ENCODE results near the gene STXBP4. TPM values are rescaled to one million over a fixed set of nuclear protein-coding genes. Genes with fewer than 3 reads are reported as not detected.

The STXBP4 gene
- total and polyA plus RNA-seq, 2 donors (not counting 3 experiments of a cell fraction or from before 2014, with no cell fraction given): 1.9 to 12.9 TPM

DNA sequence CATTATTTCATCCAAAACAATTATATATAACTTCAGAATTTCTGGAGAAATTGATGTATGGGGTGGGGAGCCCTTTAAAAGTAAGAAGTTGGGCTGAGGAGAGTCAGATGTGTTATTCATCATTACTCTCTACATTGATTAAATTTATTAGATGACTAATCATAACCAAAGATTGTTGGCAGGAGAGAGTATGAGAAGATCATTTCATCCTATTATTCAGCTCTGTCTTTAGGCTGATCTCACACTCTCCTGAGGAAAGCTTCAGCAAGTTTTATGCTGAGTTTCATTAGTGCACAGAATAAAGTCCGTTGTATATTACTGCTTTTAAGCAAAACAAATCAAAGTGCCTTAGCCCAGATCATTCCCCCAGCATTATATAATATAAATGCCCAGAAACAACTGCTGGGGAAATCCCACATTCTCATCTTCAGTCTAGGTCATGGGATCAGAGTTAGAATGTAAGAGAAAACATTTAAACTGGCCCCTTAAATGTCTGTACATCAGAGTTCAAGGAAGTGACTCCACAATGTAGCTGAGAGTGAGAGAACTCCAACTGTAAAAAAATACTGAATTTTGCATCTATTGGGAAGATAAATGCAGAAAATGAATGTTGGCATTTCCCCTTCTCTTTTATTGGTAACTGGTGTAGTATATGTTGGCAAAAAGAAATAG is 166.1 kb downstream of the STXBP4 start:
- H3K79me2 ChIP-seq (ENCODE audit: control insufficient read depth, insufficient read depth, low read length): no peaks in the 10 kb centered on the region
- H3K27me3 ChIP-seq (ENCODE audit: control insufficient read depth in 2 of 2, insufficient read depth in 2 of 2, low read length in 2 of 2): no peaks in the 10 kb centered on the region
- no peaks in the 10 kb centered on the region for H3K4me1 ChIP-seq (ENCODE audit: control insufficient read depth, extremely low read depth, insufficient read depth, low read length)
- H3K9me1 ChIP-seq (replicated peaks; ENCODE audit: control insufficient read depth, extremely low read depth, insufficient read depth, low read length): no peaks in the 10 kb centered on the region
- intact Hi-C loops (cut with micrococcal nuclease) (no loop called here), dilution Hi-C loops (cut with MboI; ENCODE audit: extremely low pct_ligation_motif_present, low sequenced_read_pairs) (no loop called here)
- H2AFZ ChIP-seq (ENCODE audit: low read depth, low read length): no peak overlapping the region
- FAIRE-seq (no peak), DNase-seq (ENCODE audit: low read depth, low spot score) (no peak)
- H3K9ac ChIP-seq (replicated peaks; ENCODE audit: extremely low read depth, insufficient read depth, low read length): no peak overlapping the region
- BruUV-seq (replicated peaks): no TSS peak
- ChIA-PET CTCF (interaction anchor here (0.8 to 1.5 kb wide), 2 partner anchors 17 to 41 kb away, joined by 3 read pairs; no protein-coding TSS in a partner anchor), POLR2A (no interaction called here)
- H4K20me1 ChIP-seq (replicated peaks; ENCODE audit: control insufficient read depth, extremely low read depth, insufficient read depth, low read length): no peaks in the 10 kb centered on the region
- H3K27ac ChIP-seq (ENCODE audit: insufficient read depth, low read depth, low read length): no peak overlapping the region
- H3K36me3 ChIP-seq (ENCODE audit: control insufficient read depth in 2 of 2, extremely low read depth in 1 of 2, insufficient read depth in 2 of 2, low read length in 2 of 2): no peaks in the 10 kb centered on the region
- no peak overlapping the region for H3K4me3 ChIP-seq (replicated peaks in 1 of 3; ENCODE audit: insufficient read depth in 1 of 3, low read depth in 1 of 3, low read length in 3 of 3)
- TF ChIP-seq FOS (IDR thresholded peaks at IDR 0.05; ENCODE audit: borderline replicate concordance, insufficient read depth, low read length): no peak
- TF ChIP-seq POLR2AphosphoS5 (IDR thresholded peaks at IDR 0.05; ENCODE audit: insufficient read depth, low read depth, low read length): no peak
- TF ChIP-seq, protein P1, sequence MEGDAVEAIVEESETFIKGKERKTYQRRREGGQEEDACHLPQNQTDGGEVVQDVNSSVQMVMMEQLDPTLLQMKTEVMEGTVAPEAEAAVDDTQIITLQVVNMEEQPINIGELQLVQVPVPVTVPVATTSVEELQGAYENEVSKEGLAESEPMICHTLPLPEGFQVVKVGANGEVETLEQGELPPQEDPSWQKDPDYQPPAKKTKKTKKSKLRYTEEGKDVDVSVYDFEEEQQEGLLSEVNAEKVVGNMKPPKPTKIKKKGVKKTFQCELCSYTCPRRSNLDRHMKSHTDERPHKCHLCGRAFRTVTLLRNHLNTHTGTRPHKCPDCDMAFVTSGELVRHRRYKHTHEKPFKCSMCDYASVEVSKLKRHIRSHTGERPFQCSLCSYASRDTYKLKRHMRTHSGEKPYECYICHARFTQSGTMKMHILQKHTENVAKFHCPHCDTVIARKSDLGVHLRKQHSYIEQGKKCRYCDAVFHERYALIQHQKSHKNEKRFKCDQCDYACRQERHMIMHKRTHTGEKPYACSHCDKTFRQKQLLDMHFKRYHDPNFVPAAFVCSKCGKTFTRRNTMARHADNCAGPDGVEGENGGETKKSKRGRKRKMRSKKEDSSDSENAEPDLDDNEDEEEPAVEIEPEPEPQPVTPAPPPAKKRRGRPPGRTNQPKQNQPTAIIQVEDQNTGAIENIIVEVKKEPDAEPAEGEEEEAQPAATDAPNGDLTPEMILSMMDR (IDR thresholded peaks at IDR 0.05; ENCODE audit: extremely low read depth in 1 of 2, insufficient read depth in 1 of 2, low read depth in 1 of 2, low read length in 2 of 2): no peak
- TF ChIP-seq, protein P2, sequence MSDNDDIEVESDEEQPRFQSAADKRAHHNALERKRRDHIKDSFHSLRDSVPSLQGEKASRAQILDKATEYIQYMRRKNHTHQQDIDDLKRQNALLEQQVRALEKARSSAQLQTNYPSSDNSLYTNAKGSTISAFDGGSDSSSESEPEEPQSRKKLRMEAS (IDR thresholded peaks at IDR 0.05; ENCODE audit: insufficient read depth, insufficient read length): no peak
- no peak for TF ChIP-seq EZH2 (IDR thresholded peaks at IDR 0.05; ENCODE audit: borderline replicate concordance, low read depth, low read length, severe bottlenecking)
- no peak for TF ChIP-seq POLR2A (IDR thresholded peaks at IDR 0.05; ENCODE audit: low read depth, low read length)
- TF ChIP-seq JUN (IDR thresholded peaks at IDR 0.05; ENCODE audit: borderline replicate concordance, insufficient read depth, insufficient read length, low read depth): no peak
- H3K9me3 ChIP-seq (replicated peaks; ENCODE audit: control insufficient read depth, insufficient read depth, low read length): no peaks in the 10 kb centered on the region
- H3K4me2 ChIP-seq (ENCODE audit: insufficient read depth, low read length): no peak overlapping the region
